ENCODE data around the gene WDR43.

DNA sequence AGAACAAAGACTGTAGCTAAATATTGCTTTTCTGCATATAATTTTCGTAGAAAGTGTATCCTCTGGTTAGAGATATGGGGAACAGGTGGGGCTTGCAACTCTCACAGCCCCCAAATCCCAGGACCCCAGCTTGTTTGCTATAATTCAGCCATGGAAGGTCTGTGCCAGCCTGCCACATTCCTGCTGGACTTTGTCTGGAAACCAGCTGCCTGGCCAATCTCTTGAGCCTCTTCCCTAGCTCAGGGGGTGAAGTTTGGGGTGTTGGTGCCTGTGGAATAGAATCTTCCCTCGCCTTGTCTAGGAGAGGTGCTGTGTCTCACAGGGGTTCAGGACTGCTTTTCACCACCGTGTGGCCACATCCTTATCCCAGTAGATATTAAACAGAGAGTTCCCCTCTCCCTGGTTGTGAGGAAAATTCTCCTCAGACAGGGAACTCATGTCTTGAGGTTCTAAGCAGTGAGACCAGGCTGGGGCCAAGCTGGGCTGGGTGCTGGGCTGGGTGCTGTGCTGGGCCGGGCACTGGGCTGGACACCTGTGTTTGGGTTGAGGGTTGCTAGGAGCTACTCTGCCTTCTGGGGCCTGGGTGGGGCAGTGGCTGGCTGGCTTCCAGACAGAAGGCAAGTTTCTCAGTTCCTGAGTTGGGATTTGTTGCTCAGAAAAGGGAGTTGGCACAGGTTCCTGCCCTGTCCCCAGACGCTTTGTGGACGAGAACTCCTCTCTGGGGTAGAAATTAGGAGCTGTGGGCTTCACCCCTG is 98.9 kb downstream of the WDR43 start:
- TF ChIP-seq, protein P1, sequence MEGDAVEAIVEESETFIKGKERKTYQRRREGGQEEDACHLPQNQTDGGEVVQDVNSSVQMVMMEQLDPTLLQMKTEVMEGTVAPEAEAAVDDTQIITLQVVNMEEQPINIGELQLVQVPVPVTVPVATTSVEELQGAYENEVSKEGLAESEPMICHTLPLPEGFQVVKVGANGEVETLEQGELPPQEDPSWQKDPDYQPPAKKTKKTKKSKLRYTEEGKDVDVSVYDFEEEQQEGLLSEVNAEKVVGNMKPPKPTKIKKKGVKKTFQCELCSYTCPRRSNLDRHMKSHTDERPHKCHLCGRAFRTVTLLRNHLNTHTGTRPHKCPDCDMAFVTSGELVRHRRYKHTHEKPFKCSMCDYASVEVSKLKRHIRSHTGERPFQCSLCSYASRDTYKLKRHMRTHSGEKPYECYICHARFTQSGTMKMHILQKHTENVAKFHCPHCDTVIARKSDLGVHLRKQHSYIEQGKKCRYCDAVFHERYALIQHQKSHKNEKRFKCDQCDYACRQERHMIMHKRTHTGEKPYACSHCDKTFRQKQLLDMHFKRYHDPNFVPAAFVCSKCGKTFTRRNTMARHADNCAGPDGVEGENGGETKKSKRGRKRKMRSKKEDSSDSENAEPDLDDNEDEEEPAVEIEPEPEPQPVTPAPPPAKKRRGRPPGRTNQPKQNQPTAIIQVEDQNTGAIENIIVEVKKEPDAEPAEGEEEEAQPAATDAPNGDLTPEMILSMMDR (IDR thresholded peaks at IDR 0.05): no peak
- no peak for TF ChIP-seq POLR2AphosphoS5 (IDR thresholded peaks at IDR 0.05)
- TF ChIP-seq POLR2A (IDR thresholded peaks at IDR 0.05): no peak
- TF ChIP-seq EP300 (IDR thresholded peaks at IDR 0.05; ENCODE audit: low read depth): no peak

Measured in transverse colon (tissue), 4 donors.